ENCODE measurements around the gene ALPK3.

Gene ALPK3

GRCh38 chr15:84816694-84817465, at the start of gene ALPK3:
Gene ALPK3 (plus strand): TSS chr15:84817356. CDS start chr15:84817453, 97 bp downstream.
- H3K9me3 ChIP-seq (ENCODE audit: control insufficient read depth, insufficient read depth, low read length) = no peaks in the 10 kb centered on the region
- no peaks in the 10 kb centered on the region for H3K79me2 ChIP-seq (ENCODE audit: control insufficient read depth, low read length)
- TF ChIP-seq EZH2phosphoT487 (IDR thresholded peaks at IDR 0.05; ENCODE audit: borderline replicate concordance, low read length) = no peak
- no peak for TF ChIP-seq CTCF (IDR thresholded peaks at IDR 0.05; ENCODE audit: low read depth, low read length, poor library complexity, severe bottlenecking)
- no peaks in the 10 kb centered on the region; the same call in 1 of the 2 replicates for H4K20me1 ChIP-seq (ENCODE audit: control insufficient read depth, insufficient read depth, low read depth, low read length)
- no peaks in the 10 kb centered on the region for H3K9me2 ChIP-seq (replicated peaks; ENCODE audit: control insufficient read depth, low read length)
- no peak within 1 kb of the TSS for H3K27ac ChIP-seq (ENCODE audit: low read depth, low read length)
- no peaks in the 10 kb centered on the region for H3K36me3 ChIP-seq (ENCODE audit: control insufficient read depth, low read length)
- no peaks in the 10 kb centered on the region for H3F3A ChIP-seq (ENCODE audit: control insufficient read depth, insufficient read depth)
- H3K4me3 ChIP-seq (ENCODE audit: low read length) = no peak within 1 kb of the TSS
- H3K27me3 ChIP-seq (ENCODE audit: control insufficient read depth, low read length) = no peaks in the 10 kb centered on the region
- no peak within 1 kb of the TSS for H3K4me2 ChIP-seq (ENCODE audit: low read length)
- H3K4me1 ChIP-seq (ENCODE audit: control insufficient read depth, low read length) = no peaks in the 10 kb centered on the region

DNA sequence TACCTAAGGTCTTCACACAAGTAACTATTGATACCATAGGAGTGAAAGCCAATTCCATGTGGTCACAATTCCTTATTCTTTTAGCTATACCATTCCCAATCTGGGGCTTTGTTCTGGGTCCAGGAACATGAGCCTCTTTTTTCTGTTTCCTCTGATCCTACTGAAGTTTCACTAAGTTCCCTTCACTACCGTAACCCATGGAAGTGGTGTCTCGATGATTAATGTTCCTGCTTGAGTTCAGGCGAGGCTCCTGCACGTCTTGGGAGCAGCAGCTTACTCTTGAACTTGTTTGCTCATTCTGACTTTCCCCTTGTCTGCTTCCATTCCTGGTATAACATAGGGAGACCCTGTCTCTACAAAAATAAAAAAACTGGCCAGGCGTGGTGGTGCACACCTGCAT, 45.1 kb upstream of the ALPK3 start:
- no peak for TF ChIP-seq CTCF (IDR thresholded peaks at IDR 0.05; ENCODE audit: low read depth, low read length, poor library complexity, severe bottlenecking)
- no peak for TF ChIP-seq EZH2phosphoT487 (IDR thresholded peaks at IDR 0.05; ENCODE audit: borderline replicate concordance, low read length)
- no peaks in the 10 kb centered on the region for H3F3A ChIP-seq (ENCODE audit: control insufficient read depth, insufficient read depth)
- H3K79me2 ChIP-seq (ENCODE audit: control insufficient read depth, low read length) = peaks cover 87% of the 10 kb centered on the region
- 0 out of 2 replicates have a peak, but pooled peaks cover 6% of the 10 kb centered on the region for H4K20me1 ChIP-seq (ENCODE audit: control insufficient read depth, insufficient read depth, low read depth, low read length)
- no peaks in the 10 kb centered on the region for H3K4me1 ChIP-seq (ENCODE audit: control insufficient read depth, low read length)
- no peaks in the 10 kb centered on the region for H3K9me2 ChIP-seq (replicated peaks; ENCODE audit: control insufficient read depth, low read length)
- H3K4me3 ChIP-seq (ENCODE audit: low read length) = no peak overlapping the region
- H3K9me3 ChIP-seq (ENCODE audit: control insufficient read depth, insufficient read depth, low read length) = no peaks in the 10 kb centered on the region
- H3K36me3 ChIP-seq (ENCODE audit: control insufficient read depth, low read length) = peaks cover 53% of the 10 kb centered on the region
- no peaks in the 10 kb centered on the region for H3K27me3 ChIP-seq (ENCODE audit: control insufficient read depth, low read length)
- no peak overlapping the region for H3K27ac ChIP-seq (ENCODE audit: low read depth, low read length)
- no peak overlapping the region for H3K4me2 ChIP-seq (ENCODE audit: low read length)

- Histone ChIP-seq H3F3A (ENCODE audit: control insufficient read depth, insufficient read depth) (no peaks in the 10 kb centered on the region), H3K4me2 (ENCODE audit: low read length) (no peak overlapping the region), H3K79me2 (ENCODE audit: control insufficient read depth, low read length) (peaks cover 84% of the 10 kb centered on the region), H3K9me2 (replicated peaks; ENCODE audit: control insufficient read depth, low read length) (no peaks in the 10 kb centered on the region), H3K4me1 (ENCODE audit: control insufficient read depth, low read length) (no peaks in the 10 kb centered on the region), H3K27me3 (ENCODE audit: control insufficient read depth, low read length) (no peaks in the 10 kb centered on the region), H3K27ac (ENCODE audit: low read depth, low read length) (no peak overlapping the region), H3K36me3 (ENCODE audit: control insufficient read depth, low read length) (peaks cover 49% of the 10 kb centered on the region), H3K9me3 (ENCODE audit: control insufficient read depth, insufficient read depth, low read length) (no peaks in the 10 kb centered on the region), H4K20me1 (ENCODE audit: control insufficient read depth, insufficient read depth, low read depth, low read length) (0 out of 2 replicates have a peak, but pooled peaks cover 6% of the 10 kb centered on the region), H3K4me3 (ENCODE audit: low read length) (no peak overlapping the region)
- TF ChIP-seq CTCF (IDR thresholded peaks at IDR 0.05; ENCODE audit: low read depth, low read length, poor library complexity, severe bottlenecking) (no peak), EZH2phosphoT487 (IDR thresholded peaks at IDR 0.05; ENCODE audit: borderline replicate concordance, low read length) (no peak)
These were observed 44.7 kb upstream of the ALPK3 start for GRCh38 chr15:84772467-84772866.
